ENCODE measurements around the gene HEMK1.

Gene HEMK1

GRCh38 chr3:50568947-50569749 lies at the start of gene HEMK1:
HEMK1 (plus strand) TSS chr3:50569522; CDS start chr3:50571105, 1,583 bp downstream.
- DNase-seq = peak; percentile 82 to 91

- no peak for DNase-seq
Observed at GRCh38 chr3:50520849-50521248, 48.5 kb upstream of the HEMK1 start.

GRCh38 chr3:50521572-50521971 lies 47.8 kb upstream of the HEMK1 start:
- DNase-seq = no peak

- no peak for DNase-seq
Observed at GRCh38 chr3:50523279-50523811, 46.0 kb upstream of the HEMK1 start.

- DNase-seq = no peak
Observed at GRCh38 chr3:50524746-50525145, 44.6 kb upstream of the HEMK1 start.

- DNase-seq = no peak
Observed at GRCh38 chr3:50525191-50525910, 44.0 kb upstream of the HEMK1 start.

- DNase-seq = no peak
Observed at GRCh38 chr3:50525987-50526386, 43.3 kb upstream of the HEMK1 start.

GRCh38 chr3:50530001-50530970 lies 39.0 kb upstream of the HEMK1 start:
- DNase-seq = no peak

GRCh38 chr3:50531201-50531600 lies 38.1 kb upstream of the HEMK1 start:
- DNase-seq = no peak

- DNase-seq = no peak
Observed at GRCh38 chr3:50532062-50532705, 37.1 kb upstream of the HEMK1 start.

- no peak for DNase-seq
Observed at GRCh38 chr3:50533316-50533715, 36.0 kb upstream of the HEMK1 start.

- no peak for DNase-seq
Observed at GRCh38 chr3:50533807-50534461, 35.4 kb upstream of the HEMK1 start.

- no peak for DNase-seq
Observed at GRCh38 chr3:50534681-50535330, 34.5 kb upstream of the HEMK1 start.

- no peak for DNase-seq
Observed at GRCh38 chr3:50536471-50537180, 32.7 kb upstream of the HEMK1 start.

- DNase-seq = no peak
Observed at GRCh38 chr3:50537421-50538129, 31.7 kb upstream of the HEMK1 start.

GRCh38 chr3:50539356-50540286 lies 29.7 kb upstream of the HEMK1 start:
- DNase-seq = no peak

- peak; percentile 24 to 66 for DNase-seq
Observed at GRCh38 chr3:50542177-50543034, 26.9 kb upstream of the HEMK1 start.

GRCh38 chr3:50545781-50546180 lies 23.5 kb upstream of the HEMK1 start:
- no peak for DNase-seq

Data from NCI-H446 (cell line).